Activated T-helper 2 cell treated with anti-CD3 and anti-CD28 coated beads, Interferon-gamma antibody, Interleukin-2, Interleukin-4, amounts not matched to agents 10 μg/mL and 5 μg/mL and 100 μg/mL, durations not matched to agents 14 hours and 24 hours and 36 hours (primary cell): Measurements from ENCODE around the gene KCNJ12. TPM values are rescaled to one million over a fixed set of nuclear protein-coding genes. Genes with fewer than 3 reads are reported as not detected.
"Not testable (repeated sequence)": the region's sequence is repeated elsewhere in the genome, so short reads cannot be mapped to it uniquely, and the experiment has no call there.

ENCODE experiments used
- DNase-seq: peaks from one replicate; pipeline ENCODE4 v3.0.0; 2021; ENCODE audit warnings: low spot score
- H3K27ac Mint-ChIP-seq: one replicate; pipeline ENCODE4 v1.8.0; 2021; ENCODE audit warnings: mixed read lengths
- H3K27me3 Mint-ChIP-seq: one replicate; pipeline ENCODE4 v1.8.0; 2021; ENCODE audit warnings: low read depth, mixed read lengths
- H3K36me3 Mint-ChIP-seq: one replicate; pipeline ENCODE4 v1.8.0; 2021; ENCODE audit warnings: low read depth, mixed read lengths
- H3K4me1 Mint-ChIP-seq: one replicate; pipeline ENCODE4 v1.8.0; 2021; ENCODE audit warnings: low read depth, mixed read lengths
- H3K4me3 Mint-ChIP-seq: one replicate; pipeline ENCODE4 v1.8.0; 2021; ENCODE audit warnings: low read depth, mild to moderate bottlenecking, moderate library complexity, mixed read lengths
- H3K9me3 Mint-ChIP-seq: one replicate; pipeline ENCODE4 v1.8.0; 2021; ENCODE audit warnings: mixed read lengths
- intact Hi-C: fragments of 100-400 bp; cut with micrococcal nuclease; formaldehyde crosslinking; loops from one replicate; pipeline ENCODE4 v1.15.1; 2023
- total RNA-seq: library from RNA; stranded (reverse); gene quantifications from 2 replicates; pipeline ENCODE4 v1.2.3, GENCODE V29; 2022

KCNJ12 gene
- total RNA-seq, 1 donor from 2014 or later, result not detected

GRCh38 chr17:21343061-21343949 lies 32.9 kb upstream of the KCNJ12 start:
- H3K27ac Mint-ChIP-seq, H3K9me3 Mint-ChIP-seq, H3K36me3 Mint-ChIP-seq, intact Hi-C loops, H3K27me3 Mint-ChIP-seq, H3K4me1 Mint-ChIP-seq, DNase-seq, H3K4me3 Mint-ChIP-seq: not testable (repeated sequence)

- DNase-seq, H3K27me3 Mint-ChIP-seq, H3K9me3 Mint-ChIP-seq, H3K27ac Mint-ChIP-seq, intact Hi-C loops, H3K4me1 Mint-ChIP-seq, H3K4me3 Mint-ChIP-seq, H3K36me3 Mint-ChIP-seq: not testable (repeated sequence)
Measured at GRCh38 chr17:21344801-21345200, 31.4 kb upstream of the KCNJ12 start.

GRCh38 chr17:21345236-21345635 lies 30.9 kb upstream of the KCNJ12 start:
- Mint-ChIP-seq H3K9me3 (no peaks in the 10 kb centered on the region), H3K27ac (no peak overlapping the region), H3K27me3 (no peaks in the 10 kb centered on the region), H3K4me3 (no peak overlapping the region), H3K4me1 (peaks cover 2% of the 10 kb centered on the region), H3K36me3 (no peaks in the 10 kb centered on the region)
- DNase-seq, result no peak
- intact Hi-C loops, result no loop called here

GRCh38 chr17:21346107-21346506 lies 30.1 kb upstream of the KCNJ12 start:
- H3K4me3 Mint-ChIP-seq, intact Hi-C loops, H3K4me1 Mint-ChIP-seq, H3K27ac Mint-ChIP-seq, H3K27me3 Mint-ChIP-seq, DNase-seq, H3K36me3 Mint-ChIP-seq, H3K9me3 Mint-ChIP-seq: not testable (repeated sequence)

- H3K4me1 Mint-ChIP-seq, intact Hi-C loops, H3K36me3 Mint-ChIP-seq, H3K4me3 Mint-ChIP-seq, H3K27ac Mint-ChIP-seq, H3K9me3 Mint-ChIP-seq, DNase-seq, H3K27me3 Mint-ChIP-seq: not testable (repeated sequence)
Measured at GRCh38 chr17:21346651-21347250, 29.4 kb upstream of the KCNJ12 start.

- intact Hi-C loops, H3K27ac Mint-ChIP-seq: not testable (repeated sequence)
Measured at GRCh38 chr17:21347660-21348059, 28.5 kb upstream of the KCNJ12 start.

GRCh38 chr17:21348081-21348925 lies 27.9 kb upstream of the KCNJ12 start:
- H3K36me3 Mint-ChIP-seq, H3K4me1 Mint-ChIP-seq, H3K27me3 Mint-ChIP-seq, DNase-seq, H3K9me3 Mint-ChIP-seq, H3K27ac Mint-ChIP-seq, intact Hi-C loops, H3K4me3 Mint-ChIP-seq: not testable (repeated sequence)

More at GRCh38 chr17:21347660-21348059, 28.5 kb upstream of the KCNJ12 start:
- H3K9me3 Mint-ChIP-seq, H3K4me1 Mint-ChIP-seq, DNase-seq, H3K4me3 Mint-ChIP-seq, H3K36me3 Mint-ChIP-seq, H3K27me3 Mint-ChIP-seq: not testable (repeated sequence)

GRCh38 chr17:21348926-21349261 lies 27.3 kb upstream of the KCNJ12 start:
- H3K4me1 Mint-ChIP-seq, intact Hi-C loops, H3K27me3 Mint-ChIP-seq, H3K4me3 Mint-ChIP-seq, H3K27ac Mint-ChIP-seq, DNase-seq, H3K9me3 Mint-ChIP-seq, H3K36me3 Mint-ChIP-seq: not testable (repeated sequence)

- H3K4me1 Mint-ChIP-seq, H3K27me3 Mint-ChIP-seq, H3K27ac Mint-ChIP-seq, DNase-seq, H3K9me3 Mint-ChIP-seq, intact Hi-C loops, H3K4me3 Mint-ChIP-seq, H3K36me3 Mint-ChIP-seq: not testable (repeated sequence)
Measured at GRCh38 chr17:21349358-21350050, 26.7 kb upstream of the KCNJ12 start.

GRCh38 chr17:21350495-21350894 lies 25.7 kb upstream of the KCNJ12 start:
- not testable (repeated sequence) for DNase-seq, H3K27me3 Mint-ChIP-seq, H3K36me3 Mint-ChIP-seq

GRCh38 chr17:21351366-21352065 lies 24.6 kb upstream of the KCNJ12 start:
- Mint-ChIP-seq H3K9me3 (no peaks in the 10 kb centered on the region), H3K27ac (no peak overlapping the region), H3K4me3 (no peak overlapping the region), H3K27me3 (no peaks in the 10 kb centered on the region), H3K4me1 (peaks cover 2% of the 10 kb centered on the region), H3K36me3 (no peaks in the 10 kb centered on the region)
- no peak for DNase-seq
- intact Hi-C loops, result no loop called here

More at GRCh38 chr17:21350495-21350894, 25.7 kb upstream of the KCNJ12 start:
- H3K4me1 Mint-ChIP-seq, H3K4me3 Mint-ChIP-seq, intact Hi-C loops, H3K9me3 Mint-ChIP-seq, H3K27ac Mint-ChIP-seq: not testable (repeated sequence)
